NCI-H2029 (cell line): ENCODE data around the gene SDF4.

ENCODE experiments used
- DNase-seq: peaks from one replicate; lab custom pipeline; 2025; lab: John Stamatoyannopoulos, UW

SDF4 gene

GRCh38 chr1:1231400-1232207 is at the start of gene SDF4:
Gene SDF4, minus strand, starts transcription at chr1:1232001. Its CDS starts 3,229 bp downstream, at chr1:1228772.
- DNase-seq = peak; percentile 90

- DNase-seq = no peak
Measured at GRCh38 chr1:1280782-1281481, 49.1 kb upstream of the SDF4 start.

GRCh38 chr1:1279028-1279427 is 47.2 kb upstream of the SDF4 start:
- no peak for DNase-seq

- no peak for DNase-seq
Measured at GRCh38 chr1:1278620-1279019, 46.8 kb upstream of the SDF4 start.

- DNase-seq = no peak
Measured at GRCh38 chr1:1275836-1276235, 44.0 kb upstream of the SDF4 start.

GRCh38 chr1:1274931-1275431 is 43.2 kb upstream of the SDF4 start:
- no peak for DNase-seq

GRCh38 chr1:1274299-1274930 is 42.6 kb upstream of the SDF4 start:
- DNase-seq = no peak

- DNase-seq = peak; percentile 81
Measured at GRCh38 chr1:1273512-1274298, 41.9 kb upstream of the SDF4 start, which contains the start of gene UBE2J2. Gene UBE2J2, minus strand, starts transcription at chr1:1273854. Its CDS starts 5,862 bp downstream, at chr1:1267992.

GRCh38 chr1:1273209-1273511 is 41.4 kb upstream of the SDF4 start:
- DNase-seq = no peak

- peak; percentile 68 for DNase-seq
Measured at GRCh38 chr1:1272341-1273208, 40.8 kb upstream of the SDF4 start.

- no peak for DNase-seq
Measured at GRCh38 chr1:1270813-1271212, 39.0 kb upstream of the SDF4 start.

- DNase-seq = no peak
Measured at GRCh38 chr1:1268284-1268682, 36.5 kb upstream of the SDF4 start.

GRCh38 chr1:1267488-1268283 is 35.9 kb upstream of the SDF4 start:
- no peak for DNase-seq

- DNase-seq = no peak
Measured at GRCh38 chr1:1264868-1265272, 33.1 kb upstream of the SDF4 start.

- no peak for DNase-seq
Measured at GRCh38 chr1:1264026-1264425, 32.2 kb upstream of the SDF4 start.

GRCh38 chr1:1262758-1263157 is 31.0 kb upstream of the SDF4 start:
- DNase-seq = no peak

- DNase-seq = no peak
Measured at GRCh38 chr1:1262071-1262470, 30.3 kb upstream of the SDF4 start.

- no peak for DNase-seq
Measured at GRCh38 chr1:1260843-1261560, 29.2 kb upstream of the SDF4 start.

GRCh38 chr1:1259951-1260600 is 28.3 kb upstream of the SDF4 start:
- DNase-seq = peak; percentile 72
